HEK293 (cell line): Measurements from ENCODE around the gene PDE11A.
A peak's percentile ranks its signal among the peaks of the same experiment; 100 is the strongest.

ENCODE experiments used
- CTCF ChIA-PET: fragments of 350-600 bp; formaldehyde crosslinking; extraction: SDS; loops from one replicate; lab custom pipeline; 2021; ENCODE audit warnings: antibody characterized with exemption; lab: Yijun Ruan, JAX
- POLR2A ChIA-PET: fragments of 300-600 bp; formaldehyde crosslinking; extraction: SDS; loops from one replicate; lab custom pipeline; 2020; ENCODE audit warnings: antibody characterized with exemption, inconsistent platforms; lab: Yijun Ruan, JAX
- H3K27ac ChIP-seq: fragments of 200-500 bp; sonication (Bioruptor generic); 2 replicates; pipeline ENCODE4 v1.5.1; 2014; ENCODE audit warnings: low read depth, low read length, control low read depth, inconsistent platforms; ENCODE audit errors: extremely low read depth
- H3K36me3 ChIP-seq, 2 experiments: fragments of 200-500 bp in 1 of 2; sonication (Bioruptor generic) in 1 of 2; 1 replicate in 1 of 2; 2 replicates in 1 of 2; pipeline ENCODE4 v1.5.1; 2014 to 2017; ENCODE audit warnings: inconsistent platforms in 2 of 2, low read length in 2 of 2; ENCODE audit not compliant: control insufficient read depth in 2 of 2, insufficient read depth in 1 of 2
- H3K4me1 ChIP-seq: fragments of 200-500 bp; sonication (Bioruptor generic); 2 replicates; pipeline ENCODE4 v1.5.1; 2014; ENCODE audit warnings: mild to moderate bottlenecking, low read length, inconsistent platforms; ENCODE audit not compliant: control insufficient read depth, insufficient read depth
- H3K4me3 ChIP-seq: 2 replicates; pipeline ENCODE4 v1.5.1; 2011; ENCODE audit warnings: low read depth, mild to moderate bottlenecking, control low read depth, low read length, moderate library complexity
- H3K9me3 ChIP-seq: fragments of 200-500 bp; sonication (Bioruptor generic); 2 replicates; pipeline ENCODE4 v1.5.1; 2014; ENCODE audit warnings: low read depth, low read length, inconsistent platforms; ENCODE audit not compliant: control insufficient read depth, insufficient read depth
- BCL6B ChIP-seq: fragments of 450-650 bp; formaldehyde crosslinking; IDR thresholded peaks from 2 replicates; pipeline ENCODE4 v1.5.1; 2017; ENCODE audit warnings: missing biosample characterization, missing genetic modification characterization
- CTCF ChIP-seq: fragments of 450-650 bp; formaldehyde crosslinking; IDR thresholded peaks from 2 replicates; pipeline ENCODE4 v1.5.1; 2016; ENCODE audit warnings: missing biosample characterization, missing genetic modification characterization
- GLIS1 ChIP-seq: fragments of 450-650 bp; formaldehyde crosslinking; IDR thresholded peaks from 2 replicates; pipeline ENCODE4 v1.5.1; 2016; ENCODE audit warnings: missing biosample characterization, missing genetic modification characterization
- KLF9 ChIP-seq: fragments of 450-650 bp; formaldehyde crosslinking; IDR thresholded peaks from 2 replicates; pipeline ENCODE4 v1.5.1; 2016; ENCODE audit warnings: missing biosample characterization, missing genetic modification characterization, low read depth
- RBAK ChIP-seq: fragments of 450-650 bp; formaldehyde crosslinking; IDR thresholded peaks from 2 replicates; pipeline ENCODE4 v1.5.1; 2016; ENCODE audit warnings: missing biosample characterization, missing genetic modification characterization
- SP3 ChIP-seq: fragments of 450-650 bp; formaldehyde crosslinking; IDR thresholded peaks from 2 replicates; pipeline ENCODE4 v1.5.1; 2016; ENCODE audit warnings: missing biosample characterization, missing genetic modification characterization
- YY2 ChIP-seq: fragments of 450-650 bp; formaldehyde crosslinking; IDR thresholded peaks from 2 replicates; pipeline ENCODE4 v1.5.1; 2016; ENCODE audit warnings: missing biosample characterization, missing genetic modification characterization
- ZFHX2 ChIP-seq: fragments of 450-650 bp; formaldehyde crosslinking; conservative IDR thresholded peaks from 2 replicates; pipeline ENCODE4 v1.5.1; 2016; ENCODE audit warnings: missing biosample characterization, missing genetic modification characterization
- ZFP37 ChIP-seq: fragments of 450-650 bp; formaldehyde crosslinking; IDR thresholded peaks from 2 replicates; pipeline ENCODE4 v1.5.1; 2016; ENCODE audit warnings: missing biosample characterization, missing genetic modification characterization
- ZNF138 ChIP-seq: fragments of 450-650 bp; formaldehyde crosslinking; IDR thresholded peaks from 2 replicates; pipeline ENCODE4 v1.5.1; 2016; ENCODE audit warnings: missing biosample characterization, missing genetic modification characterization, borderline replicate concordance
- ZNF169 ChIP-seq: fragments of 450-650 bp; formaldehyde crosslinking; IDR thresholded peaks from 2 replicates; pipeline ENCODE4 v1.5.1; 2016; ENCODE audit warnings: missing biosample characterization, missing genetic modification characterization
- ZNF24 ChIP-seq: fragments of 450-650 bp; formaldehyde crosslinking; IDR thresholded peaks from 2 replicates; pipeline ENCODE4 v1.5.1; 2016; ENCODE audit warnings: missing biosample characterization, missing genetic modification characterization
- ZNF280D ChIP-seq: fragments of 450-650 bp; formaldehyde crosslinking; IDR thresholded peaks from 2 replicates; pipeline ENCODE4 v1.5.1; 2016; ENCODE audit warnings: missing biosample characterization, missing genetic modification characterization
- ZNF302 ChIP-seq: fragments of 450-650 bp; formaldehyde crosslinking; IDR thresholded peaks from 2 replicates; pipeline ENCODE4 v1.5.1; 2016; ENCODE audit warnings: missing biosample characterization, missing genetic modification characterization, low read depth
- ZNF335 ChIP-seq: fragments of 450-650 bp; formaldehyde crosslinking; conservative IDR thresholded peaks from 2 replicates; pipeline ENCODE4 v1.5.1; 2016; ENCODE audit warnings: missing biosample characterization, missing genetic modification characterization
- ZNF423 ChIP-seq: fragments of 450-650 bp; formaldehyde crosslinking; IDR thresholded peaks from 2 replicates; pipeline ENCODE4 v1.5.1; 2016; ENCODE audit warnings: missing biosample characterization, missing genetic modification characterization
- ZNF518A ChIP-seq: fragments of 450-650 bp; formaldehyde crosslinking; conservative IDR thresholded peaks from 2 replicates; pipeline ENCODE4 v1.5.1; 2016; ENCODE audit warnings: low read depth, missing biosample characterization, missing genetic modification characterization
- ZNF560 ChIP-seq: fragments of 450-650 bp; formaldehyde crosslinking; IDR thresholded peaks from 2 replicates; pipeline ENCODE4 v1.5.1; 2017; ENCODE audit warnings: missing biosample characterization, missing genetic modification characterization, borderline replicate concordance
- ZNF654 ChIP-seq: fragments of 450-650 bp; formaldehyde crosslinking; IDR thresholded peaks from 2 replicates; pipeline ENCODE4 v1.5.1; 2016; ENCODE audit warnings: low read depth, missing biosample characterization, missing genetic modification characterization
- ZNF677 ChIP-seq: fragments of 450-650 bp; IDR thresholded peaks from 2 replicates; pipeline ENCODE4 v1.5.0; 2018; ENCODE audit warnings: missing biosample characterization, mild to moderate bottlenecking, missing genetic modification characterization, moderate library complexity
- ZNF830 ChIP-seq: fragments of 450-650 bp; IDR thresholded peaks from 2 replicates; pipeline ENCODE4 v1.5.0; 2018; ENCODE audit warnings: missing biosample characterization, missing genetic modification characterization, low read depth, mild to moderate bottlenecking, moderate library complexity

The PDE11A gene

GRCh38 chr2:177758591-177759371 lies 313.8 kb downstream of the PDE11A start:
- no peak overlapping the region for H3K4me3 ChIP-seq
- no peaks in the 10 kb centered on the region for H3K36me3 ChIP-seq
- peaks cover 2% of the 10 kb centered on the region; the same call in 1 of the 2 replicates for H3K4me1 ChIP-seq
- no peaks in the 10 kb centered on the region for H3K9me3 ChIP-seq
- no peak overlapping the region for H3K27ac ChIP-seq
- ChIA-PET CTCF (interaction anchor here (0.5 to 3.7 kb wide), 30 partner anchors 9 to 885 kb away, joined by 3 to 26 read pairs (median 4); no protein-coding TSS in a partner anchor), POLR2A (interaction anchor here (0.6 kb wide), 1 partner anchor 8 kb away, joined by 3 read pairs; no protein-coding TSS in a partner anchor)
- TF ChIP-seq YY2 (tag by site-specific recombination), result no peak
- TF ChIP-seq ZNF169 (tag by site-specific recombination), result no peak
- peak; percentile 37 for TF ChIP-seq ZNF335 (tag by site-specific recombination)
- no peak for TF ChIP-seq ZNF280D (tag by site-specific recombination)
- TF ChIP-seq GLIS1 (tag by site-specific recombination), result peak; percentile 55
- TF ChIP-seq BCL6B (tag by site-specific recombination), result peak; percentile 42; the same call in 1 of the 2 replicates
- TF ChIP-seq ZNF560, result no peak
- TF ChIP-seq ZNF677, result no peak
- peak; percentile 87 for TF ChIP-seq CTCF (tag by site-specific recombination)
- TF ChIP-seq ZFP37 (tag by site-specific recombination), result no peak
- TF ChIP-seq ZNF830 (tag by site-specific recombination), result no peak
- peak; percentile 87 for TF ChIP-seq ZNF654
- TF ChIP-seq ZNF423, result no peak
- TF ChIP-seq ZFHX2 (tag by site-specific recombination), result no peak
- no peak for TF ChIP-seq KLF9 (tag by site-specific recombination)
- TF ChIP-seq ZNF24, result no peak
- no peak for TF ChIP-seq ZNF518A (tag by site-specific recombination)
- TF ChIP-seq ZNF302, result no peak
- TF ChIP-seq ZNF138 (tag by site-specific recombination), result no peak
- no peak for TF ChIP-seq RBAK (tag by site-specific recombination)
- TF ChIP-seq SP3, result no peak
